LHCN-M2 (cell line): Measurements from ENCODE around the gene MRGPRF. TPM values are rescaled to one million over a fixed set of nuclear protein-coding genes. Genes with fewer than 3 reads are reported as not detected.
A peak's percentile ranks its signal among the peaks of the same experiment; 100 is the strongest.

Source experiments
- DNase-seq: peaks from one replicate; pipeline ENCODE4 v3.0.0-alpha.2; 2012; ENCODE audit warnings: low read depth
- polyA plus RNA-seq: library from polyadenylated mRNA; unstranded; fragments of >200 nt; gene quantifications from one replicate; pipeline ENCODE4 v1.2.1, GENCODE V29; 2012; ENCODE audit warnings: missing spikeins
- total RNA-seq: library from RNA; depleted of rRNA; stranded (reverse); fragments of >200 nt; gene quantifications from 2 replicates; pipeline ENCODE4 v1.2.3, GENCODE V29; 2014; rRNA removed

Gene MRGPRF
- total RNA-seq: 0.38 and 0.63 TPM in 2 replicates
- 0.81 TPM for polyA plus RNA-seq

- DNase-seq: peak; percentile 49
Observed at GRCh38 chr11:69013009-69013951, at the start of gene MRGPRF. MRGPRF (minus strand) TSS chr11:69013246; CDS start chr11:69009901, 3,345 bp downstream.

DNA sequence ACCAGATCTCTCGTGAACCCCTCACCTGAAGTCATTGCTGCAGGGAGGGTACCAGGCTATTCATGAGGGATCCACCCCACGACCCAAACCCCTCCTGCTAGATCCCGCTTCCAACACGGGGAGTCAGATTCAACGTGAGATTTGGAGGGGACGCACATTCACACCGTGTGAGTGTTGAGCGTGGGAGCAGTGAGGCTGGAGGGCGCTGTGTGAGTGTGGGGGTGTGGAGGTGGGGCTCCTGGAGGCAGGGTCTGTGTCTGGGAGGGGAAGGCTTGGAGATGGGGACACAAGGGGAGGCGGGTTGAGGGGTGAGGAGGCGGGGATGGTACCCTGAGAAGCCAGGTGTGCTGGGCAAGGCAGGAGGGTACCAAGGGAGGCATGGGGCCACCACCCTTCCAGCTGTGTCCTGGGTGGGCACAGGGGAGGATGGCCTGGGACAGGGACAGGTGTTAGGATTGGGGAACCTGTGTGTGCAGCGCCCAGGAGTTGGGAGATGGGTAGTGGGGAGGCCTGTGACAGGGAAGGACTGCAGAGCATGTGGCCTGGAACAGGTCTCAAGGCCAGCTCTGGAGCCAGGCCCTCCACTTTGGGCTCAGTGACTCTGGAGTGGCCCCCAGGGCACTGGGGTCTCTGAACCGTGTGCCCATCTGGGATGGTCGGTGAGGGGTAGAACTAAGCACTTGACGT lies 49.3 kb upstream of the MRGPRF start:
- DNase-seq: no peak

GRCh38 chr11:69061713-69062053 lies 48.6 kb upstream of the MRGPRF start:
- no peak for DNase-seq

GRCh38 chr11:69060806-69061712 lies 48.0 kb upstream of the MRGPRF start:
- DNase-seq: no peak

DNA sequence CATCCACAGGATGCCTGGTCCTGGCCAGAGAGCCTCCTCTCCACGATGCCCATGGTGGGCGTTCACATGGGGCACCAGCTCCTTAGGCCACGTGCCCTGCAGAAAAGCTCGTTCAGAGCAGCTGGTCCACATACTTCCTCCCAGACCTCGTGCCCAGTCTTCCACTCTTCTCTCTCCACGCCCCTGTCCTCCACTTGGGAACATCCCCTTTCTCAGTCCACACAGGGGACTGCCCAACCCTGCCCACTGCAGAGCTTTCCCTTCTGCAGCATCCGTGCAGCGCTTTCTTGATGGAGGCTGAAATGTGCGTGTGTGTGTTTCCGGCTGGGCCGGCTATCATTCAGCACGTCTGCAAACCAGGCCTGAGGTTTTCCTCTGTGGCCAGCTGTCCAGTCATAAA lies 46.9 kb upstream of the MRGPRF start:
- no peak for DNase-seq

DNA sequence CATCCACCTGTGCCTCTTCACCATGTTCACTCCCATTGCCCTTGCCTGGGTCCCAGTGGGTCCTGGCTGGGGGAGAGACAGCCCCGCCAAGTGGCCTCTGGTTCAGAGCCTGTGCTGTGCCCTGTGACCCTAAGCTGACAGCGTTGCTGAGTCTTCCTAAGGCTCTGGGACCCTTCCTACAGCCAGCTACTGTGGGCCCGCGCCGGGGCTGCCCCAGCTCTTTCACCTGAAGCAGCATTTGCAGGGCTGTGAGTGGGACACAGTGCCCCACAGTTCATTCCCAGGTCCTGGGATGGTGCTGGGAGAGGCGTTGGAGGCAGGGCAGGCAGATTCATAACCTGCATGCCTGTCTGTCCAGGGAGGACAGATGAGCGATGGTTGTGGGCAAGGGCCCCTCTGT lies 46.4 kb upstream of the MRGPRF start:
- DNase-seq: no peak

DNA sequence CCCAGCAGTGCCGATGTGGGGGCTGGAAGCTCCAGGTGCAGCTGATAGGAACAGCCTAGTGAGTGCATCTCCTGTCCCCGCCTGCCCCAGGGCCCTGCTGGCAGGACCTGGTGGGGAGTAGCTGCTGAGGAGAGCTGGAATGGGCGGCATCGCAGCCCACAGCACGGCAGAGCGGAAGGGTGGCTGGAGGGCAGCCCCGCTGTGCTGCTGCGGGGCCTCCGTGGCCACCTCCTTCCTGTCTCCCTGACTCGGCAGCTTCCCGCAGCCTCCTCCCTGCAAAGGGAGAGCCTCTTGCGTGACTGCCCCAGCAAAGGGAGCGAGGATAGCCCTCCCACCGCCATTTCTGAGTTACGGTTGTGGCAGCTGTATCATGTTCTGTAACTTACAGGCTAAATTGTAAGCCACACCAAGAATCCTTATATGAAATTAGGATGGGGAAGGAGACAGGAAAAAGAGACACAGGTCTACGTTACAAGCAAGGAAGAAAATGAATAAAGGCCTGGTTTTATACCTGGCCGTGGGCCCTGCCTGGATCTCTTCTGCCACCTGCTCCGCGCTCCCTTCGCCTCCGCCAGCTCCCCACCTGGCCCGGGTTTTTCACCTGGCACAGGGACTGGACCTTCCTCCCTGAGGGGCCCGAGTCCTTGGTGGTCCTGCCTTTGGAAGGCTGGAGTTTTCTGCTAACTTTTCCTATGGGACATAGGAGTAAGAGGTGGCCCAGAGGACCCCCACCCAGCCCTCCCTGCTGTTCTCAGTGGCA lies 45.6 kb upstream of the MRGPRF start:
- no peak for DNase-seq

DNA sequence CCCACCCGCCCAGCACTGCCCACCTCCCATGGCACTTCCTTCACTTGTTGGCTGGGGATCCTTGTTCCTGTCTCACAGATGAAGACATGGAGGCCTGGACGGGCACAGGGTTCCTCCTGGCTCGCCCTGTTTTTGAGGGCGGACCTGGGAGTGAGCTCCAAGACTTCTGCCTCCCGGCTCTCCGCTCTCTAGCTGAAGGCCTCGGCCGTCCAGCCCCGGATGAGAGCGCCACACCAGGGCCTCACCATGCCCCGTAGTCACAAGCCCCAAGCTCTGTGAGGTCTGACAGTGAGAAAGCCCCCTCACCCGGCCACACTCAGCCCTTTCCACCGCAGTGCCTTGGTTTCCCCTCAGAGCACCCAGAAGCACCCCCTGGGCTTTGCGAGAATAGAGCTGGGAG lies 44.8 kb upstream of the MRGPRF start:
- DNase-seq: no peak

GRCh38 chr11:69057236-69057635 lies 44.2 kb upstream of the MRGPRF start:
- DNase-seq: no peak

GRCh38 chr11:69055598-69056516 lies 42.8 kb upstream of the MRGPRF start:
- DNase-seq: no peak

DNA sequence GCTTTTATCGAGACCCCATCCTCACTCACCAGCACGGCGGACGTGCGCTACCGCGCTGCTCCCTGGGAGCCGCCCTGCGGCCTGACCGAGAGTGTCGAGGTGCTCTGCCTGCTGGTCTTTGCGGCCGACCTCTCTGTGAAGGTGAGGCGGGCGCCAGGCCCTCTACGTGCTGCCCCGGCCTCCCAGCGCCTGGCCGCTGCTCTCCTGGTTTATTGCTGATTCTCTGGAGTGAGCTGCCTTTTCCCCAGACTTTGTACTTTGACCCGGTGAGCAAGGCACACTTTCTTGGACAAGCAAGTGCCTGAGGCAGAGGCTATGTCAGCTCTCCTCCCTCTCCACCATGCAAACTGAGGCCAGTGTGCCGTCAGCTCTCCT lies 42.2 kb upstream of the MRGPRF start:
- DNase-seq: no peak

DNA sequence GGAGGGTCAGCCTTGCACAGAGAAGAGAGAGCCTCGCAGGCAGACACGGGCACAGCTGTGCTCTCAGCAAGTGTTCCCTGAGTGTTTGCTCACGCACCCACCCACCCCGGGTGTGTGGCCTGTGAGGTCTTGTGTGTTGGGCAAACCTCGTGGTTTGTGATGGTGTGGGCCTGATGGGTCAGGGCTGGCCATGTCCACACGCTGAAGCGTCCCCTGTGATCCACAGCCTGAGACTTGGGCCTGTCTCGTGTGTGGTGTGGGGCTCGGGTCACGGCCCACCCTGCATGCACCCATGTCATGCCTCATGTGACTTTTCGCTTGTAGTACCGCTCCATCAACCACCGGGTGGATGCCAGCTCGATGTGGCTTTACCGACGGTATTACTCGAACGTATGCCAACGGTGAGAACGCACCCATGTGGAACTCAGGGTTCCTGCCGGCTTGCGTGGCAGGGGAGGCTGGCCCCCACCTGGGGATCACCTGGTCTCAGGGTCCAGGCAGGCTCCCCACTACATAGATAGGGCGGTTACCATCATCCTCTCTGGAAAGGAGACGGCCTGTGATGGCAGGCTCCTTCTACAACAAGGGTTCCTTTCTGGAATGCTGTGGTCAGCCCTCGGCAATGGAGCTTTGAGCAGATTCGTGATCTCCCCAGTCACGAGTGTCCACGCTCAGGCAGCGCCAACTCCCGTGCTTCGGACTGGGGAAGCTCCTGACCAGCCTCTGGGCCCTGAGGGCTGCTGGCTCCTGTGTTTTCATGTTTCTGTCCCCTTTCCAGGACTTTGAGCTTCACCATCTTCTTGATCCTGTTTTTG lies 41.6 kb upstream of the MRGPRF start:
- no peak for DNase-seq

GRCh38 chr11:69053546-69054396 lies 40.7 kb upstream of the MRGPRF start:
- DNase-seq: no peak

GRCh38 chr11:69053169-69053477 lies 40.1 kb upstream of the MRGPRF start:
- no peak for DNase-seq

DNA sequence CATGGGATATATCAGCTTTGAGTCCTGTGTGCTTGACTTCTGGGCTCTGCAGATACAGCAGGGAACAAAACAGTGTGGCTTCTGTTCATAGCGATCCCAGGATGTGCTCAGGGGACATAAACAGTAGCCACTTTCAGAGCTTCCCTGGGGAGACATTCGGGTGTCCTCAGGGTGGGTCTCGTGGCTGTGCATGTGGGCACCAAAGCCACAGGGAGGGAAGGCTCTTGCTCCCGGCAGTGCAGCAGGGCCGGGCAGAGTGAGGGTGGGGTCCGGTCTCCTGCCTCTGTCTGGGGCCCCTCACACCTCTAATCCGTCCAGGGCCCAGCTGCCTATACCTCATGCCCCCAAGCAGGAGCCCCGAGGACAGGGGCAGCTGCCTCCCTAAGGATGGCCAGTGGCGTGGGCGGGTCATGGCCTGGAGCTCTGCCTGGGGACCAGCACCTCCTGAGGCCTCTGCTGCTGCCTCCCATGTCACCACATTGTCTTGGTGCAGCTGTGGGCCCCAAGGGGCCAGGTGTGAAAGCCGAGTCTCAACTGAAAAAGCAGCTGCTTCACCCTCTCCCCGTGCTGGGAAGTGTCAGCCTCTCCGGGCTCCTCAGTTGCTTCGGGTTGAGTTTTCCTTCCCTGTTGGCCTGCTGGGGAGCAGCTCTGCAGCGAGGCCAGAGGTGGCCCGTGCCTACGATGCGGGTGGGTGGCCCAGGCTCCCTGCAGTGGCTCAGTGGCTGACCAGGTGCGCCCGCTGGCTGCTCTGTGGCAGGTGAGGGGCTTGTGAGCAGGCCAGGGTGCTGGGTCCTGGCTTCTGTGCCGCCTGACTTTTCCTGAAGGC lies 39.5 kb upstream of the MRGPRF start:
- no peak for DNase-seq

DNA sequence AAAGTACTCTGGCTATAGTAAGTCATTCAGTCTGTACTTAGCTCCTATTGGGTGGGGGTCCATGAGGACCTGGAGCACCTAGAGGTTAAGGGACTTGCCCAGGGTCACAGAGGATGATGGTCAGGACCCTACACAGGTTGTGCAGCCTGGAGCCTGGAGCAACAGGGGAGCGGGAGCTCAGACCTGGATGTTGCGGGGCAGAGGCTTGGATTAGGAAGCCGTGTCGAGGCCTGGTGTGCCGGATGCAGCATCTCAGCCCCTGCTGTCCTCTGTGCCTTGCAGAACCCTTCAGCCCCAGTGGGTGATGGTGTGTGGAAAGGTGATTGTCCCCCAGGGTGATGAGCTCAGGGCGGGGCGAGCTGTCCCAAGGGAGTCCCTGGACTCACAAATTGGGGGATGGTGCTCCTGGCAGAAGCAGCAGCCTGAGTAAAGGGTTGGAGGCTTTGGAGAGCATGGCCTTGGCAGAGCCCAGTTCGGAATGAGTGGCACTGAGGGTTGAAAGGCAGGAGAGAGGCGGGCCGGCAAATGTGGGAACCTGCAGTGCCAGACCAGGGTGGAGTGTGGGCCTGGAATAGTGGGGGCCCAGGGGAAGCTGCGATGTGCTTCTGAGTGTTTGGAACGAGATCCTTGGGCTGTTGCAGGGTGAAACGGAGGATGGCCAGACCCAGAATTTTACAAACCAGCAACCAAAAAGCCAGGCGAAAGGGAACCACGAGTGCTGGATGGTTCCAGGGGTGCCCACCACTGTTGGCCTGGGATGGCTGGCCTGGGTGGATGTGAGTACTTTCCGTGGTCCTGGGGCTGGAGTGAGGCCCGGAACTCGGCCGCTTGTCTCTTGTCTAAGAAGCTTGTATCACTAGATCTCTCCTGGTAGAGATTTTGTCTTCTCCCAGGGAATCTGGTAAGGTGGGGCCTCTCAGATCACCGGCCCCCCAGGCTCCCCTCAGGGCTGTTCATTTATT lies 38.6 kb upstream of the MRGPRF start:
- no peak for DNase-seq
